HG02642 (cell line): ENCODE data around the gene PGAM5.
"Not testable (repeated sequence)": the region's sequence is repeated elsewhere in the genome, so short reads cannot be mapped to it uniquely, and the experiment has no call there.

Experiments used
- ATAC-seq: cut with Tn5 transposase; IDR thresholded peaks from one replicate; pipeline ENCODE4 v1.9.1; 2021; ENCODE audit warnings: mild to moderate bottlenecking; ENCODE audit not compliant: unreplicated experiment, poor library complexity

Gene PGAM5

GRCh38 chr12:132687211-132688164 is 23.2 kb upstream of the PGAM5 start, which contains the start of the genes POLE and PXMP2:
POLE (minus strand) TSS chr12:132687342; CDS start chr12:132687315, 27 bp downstream.
PXMP2 (plus strand) TSS chr12:132687587; CDS start chr12:132687671, 84 bp downstream.
- peak; percentile 93 for ATAC-seq

- ATAC-seq, result no peak
Measured at GRCh38 chr12:132689227-132689626, 21.4 kb upstream of the PGAM5 start.

- ATAC-seq, result no peak
Measured at GRCh38 chr12:132690112-132690511, 20.5 kb upstream of the PGAM5 start.

- not testable (repeated sequence) for ATAC-seq
Measured at GRCh38 chr12:132692030-132692429, 18.6 kb upstream of the PGAM5 start.

- not testable (repeated sequence) for ATAC-seq
Measured at GRCh38 chr12:132694888-132695287, 15.8 kb upstream of the PGAM5 start.

- ATAC-seq, result no peak
Measured at GRCh38 chr12:132695431-132695830, 15.2 kb upstream of the PGAM5 start.

- ATAC-seq, result no peak
Measured at GRCh38 chr12:132698341-132698740, 12.3 kb upstream of the PGAM5 start.

GRCh38 chr12:132700212-132700822 is 10.3 kb upstream of the PGAM5 start:
- ATAC-seq, result peak; percentile 58

- no peak for ATAC-seq
Measured at GRCh38 chr12:132702640-132703039, 8.0 kb upstream of the PGAM5 start.

- no peak for ATAC-seq
Measured at GRCh38 chr12:132703641-132704040, 7.0 kb upstream of the PGAM5 start.

- no peak for ATAC-seq
Measured at GRCh38 chr12:132707241-132707640, 3.4 kb upstream of the PGAM5 start.

- no peak for ATAC-seq
Measured at GRCh38 chr12:132708150-132708549, 2.5 kb upstream of the PGAM5 start.

GRCh38 chr12:132710043-132710404 is 618 bp upstream of the PGAM5 start:
- ATAC-seq, result peak; percentile 38

GRCh38 chr12:132711080-132711843 is 620 bp downstream of the PGAM5 start:
- peak; percentile 26 for ATAC-seq

GRCh38 chr12:132713123-132713522 is 2.5 kb downstream of the PGAM5 start:
- ATAC-seq, result no peak

- ATAC-seq, result no peak
Measured at GRCh38 chr12:132715874-132716273, 5.2 kb downstream of the PGAM5 start.

- no peak for ATAC-seq
Measured at GRCh38 chr12:132716356-132716755, 5.7 kb downstream of the PGAM5 start.

GRCh38 chr12:132717011-132717410 is 6.4 kb downstream of the PGAM5 start:
- ATAC-seq, result no peak

- ATAC-seq, result no peak
Measured at GRCh38 chr12:132717531-132718387, 7.1 kb downstream of the PGAM5 start.

- ATAC-seq, result no peak
Measured at GRCh38 chr12:132718644-132719043, 8.0 kb downstream of the PGAM5 start.
